GM12891 (cell line): ENCODE data around the gene RMI1.

ENCODE experiments used
- PAX5 ChIP-seq: IDR thresholded peaks from 2 replicates; pipeline ENCODE4 v1.6.1; 2011; ENCODE audit warnings: low read length, moderate library complexity, mild to moderate bottlenecking; ENCODE audit not compliant: insufficient read depth, severe bottlenecking
- POLR2A ChIP-seq: IDR thresholded peaks from 2 replicates; pipeline ENCODE4 v1.6.1; 2011; ENCODE audit warnings: low read depth, low read length, control low read depth
- POLR2AphosphoS5 ChIP-seq: IDR thresholded peaks from 2 replicates; pipeline ENCODE4 v1.6.1; 2011; ENCODE audit warnings: low read depth, low read length, control low read depth

GRCh38 chr9:84031534-84031933, 50.9 kb downstream of the RMI1 start:
- no peak for TF ChIP-seq POLR2A
- TF ChIP-seq POLR2AphosphoS5, result no peak
- no peak for TF ChIP-seq PAX5
